DND-41 (cell line): ENCODE data around the gene PCDH9.

Source experiments
- ATAC-seq: fragments of 200-7000 bp; cut with Tn5 transposase; 3 replicates; pipeline ENCODE4 v1.9.1; 2021; ENCODE audit warnings: low read depth; ENCODE audit not compliant: insufficient read depth
- DNase-seq: peaks from one replicate; pipeline ENCODE4 v3.0.0-alpha.2; 2020
- H2AFZ ChIP-seq: 2 replicates; pipeline ENCODE4 v1.6.0; 2012; ENCODE audit warnings: low read depth, low read length
- H3K27ac ChIP-seq: 2 replicates; pipeline ENCODE4 v1.5.1; 2012; ENCODE audit warnings: low read length, inconsistent platforms
- H3K27me3 ChIP-seq: fragments of 200-600 bp; sonication (generic); 2 replicates; pipeline ENCODE4 v1.6.0; 2012; ENCODE audit warnings: low read length, mild to moderate bottlenecking, inconsistent platforms; ENCODE audit not compliant: insufficient read depth, poor library complexity
- H3K36me3 ChIP-seq: 2 replicates; pipeline ENCODE4 v1.5.1; 2012; ENCODE audit warnings: low read length, inconsistent platforms; ENCODE audit not compliant: insufficient read depth
- H3K4me1 ChIP-seq: 2 replicates; pipeline ENCODE4 v1.5.1; 2012; ENCODE audit warnings: mild to moderate bottlenecking, low read length; ENCODE audit not compliant: insufficient read depth
- H3K4me2 ChIP-seq: 2 replicates; pipeline ENCODE4 v1.6.0; 2012; ENCODE audit warnings: mild to moderate bottlenecking, moderate library complexity, low read length, inconsistent platforms; ENCODE audit not compliant: insufficient read depth
- H3K4me3 ChIP-seq, 2 experiments: fragments of 200-600 bp in 1 of 2; shearing (Covaris generic) in 1 of 2; 2 replicates each; pipeline ENCODE4 v1.5.1; 2012 to 2016; ENCODE audit warnings: inconsistent platforms in 2 of 2, low read length in 2 of 2, mild to moderate bottlenecking in 2 of 2, low read depth in 1 of 2, moderate library complexity in 1 of 2
- H3K79me2 ChIP-seq: 2 replicates; pipeline ENCODE4 v1.6.0; 2012; ENCODE audit warnings: low read length, inconsistent platforms; ENCODE audit not compliant: insufficient read depth
- H3K9ac ChIP-seq: 2 replicates; pipeline ENCODE4 v1.6.0; 2012; ENCODE audit warnings: low read depth, mild to moderate bottlenecking, inconsistent platforms, low read length, moderate library complexity
- H3K9me3 ChIP-seq: 2 replicates; pipeline ENCODE4 v1.5.1; 2012; ENCODE audit warnings: low read length, moderate library complexity, mild to moderate bottlenecking, inconsistent platforms; ENCODE audit not compliant: insufficient read depth, severe bottlenecking
- H4K20me1 ChIP-seq: 2 replicates; pipeline ENCODE4 v1.6.0; 2012; ENCODE audit warnings: low read length; ENCODE audit not compliant: insufficient read depth
- CTCF ChIP-seq: IDR thresholded peaks from 2 replicates; pipeline ENCODE4 v1.5.1; 2012; ENCODE audit warnings: borderline replicate concordance, low read length, moderate library complexity, mild to moderate bottlenecking; ENCODE audit not compliant: poor library complexity, severe bottlenecking; ENCODE audit errors: extremely low read depth
- EZH2 ChIP-seq: IDR thresholded peaks from 3 replicates; pipeline ENCODE4 v1.6.1; 2012; ENCODE audit warnings: borderline replicate concordance, low read depth, mild to moderate bottlenecking, moderate library complexity, low read length, inconsistent platforms; ENCODE audit not compliant: severe bottlenecking

The PCDH9 gene

DNA sequence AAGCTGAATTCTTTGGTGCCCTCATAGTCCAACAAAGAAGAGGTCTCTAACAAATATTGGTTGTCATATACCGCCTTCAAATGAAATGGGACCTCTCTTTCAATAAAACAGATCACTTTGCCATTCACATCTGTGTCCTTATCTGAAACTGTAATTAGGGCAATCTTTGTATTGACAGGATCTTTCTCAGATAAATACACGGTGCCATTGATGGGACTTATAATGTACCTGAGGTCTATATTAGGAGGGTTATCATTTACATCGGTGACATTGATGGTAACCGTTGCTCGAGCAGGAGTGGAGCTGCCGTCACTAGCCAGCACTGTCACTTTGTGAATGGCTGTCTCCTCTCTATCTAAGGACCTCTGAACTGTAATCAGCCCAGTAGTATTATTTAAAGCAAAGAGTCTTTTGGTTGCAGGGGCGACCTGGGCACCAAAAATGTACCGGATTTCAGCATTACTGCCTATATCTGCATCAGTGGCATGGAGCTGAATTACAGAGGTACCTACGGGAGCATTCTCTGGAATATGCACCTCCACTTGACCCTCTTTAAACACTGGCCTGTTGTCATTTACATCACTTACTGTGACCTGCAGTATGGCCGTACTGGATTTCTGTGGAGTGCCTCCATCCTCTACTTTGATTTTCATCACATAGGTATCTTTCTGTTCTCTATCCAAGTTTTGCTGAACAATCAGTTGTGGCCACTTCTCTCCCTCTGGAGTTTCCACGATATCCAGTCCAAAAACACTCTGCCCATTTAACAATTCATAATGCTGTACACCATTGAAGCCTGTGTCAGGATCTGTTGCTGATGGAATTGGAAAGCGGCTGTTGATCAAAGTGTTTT, 2.8 kb downstream of the PCDH9 start:
- Histone ChIP-seq H3K27me3 (peaks cover 7% of the 10 kb centered on the region), H3K9me3 (no peaks in the 10 kb centered on the region), H3K4me3 (no peak overlapping the region), H3K36me3 (no peaks in the 10 kb centered on the region), H3K79me2 (no peaks in the 10 kb centered on the region), H3K27ac (no peak overlapping the region), H4K20me1 (no peaks in the 10 kb centered on the region), H3K9ac (no peak overlapping the region), H2AFZ (no peak overlapping the region), H3K4me1 (peaks cover 55% of the 10 kb centered on the region), H3K4me2 (peak overlapping the region; percentile 88; the same call in 1 of the 2 replicates)
- no peak for DNase-seq
- TF ChIP-seq CTCF (no peak), EZH2 (no peak)
- ATAC-seq = no peak

- Histone ChIP-seq H3K4me3 (no peak overlapping the region), H3K36me3 (no peaks in the 10 kb centered on the region), H2AFZ (no peak overlapping the region), H3K27ac (no peak overlapping the region), H3K4me1 (peaks cover 59% of the 10 kb centered on the region), H3K4me2 (no peak overlapping the region), H3K9ac (no peak overlapping the region), H4K20me1 (no peaks in the 10 kb centered on the region), H3K27me3 (peaks cover 7% of the 10 kb centered on the region), H3K9me3 (no peaks in the 10 kb centered on the region), H3K79me2 (no peaks in the 10 kb centered on the region)
- ATAC-seq (no peak), DNase-seq (no peak)
- TF ChIP-seq EZH2 (no peak), CTCF (no peak)
These were observed 3.4 kb downstream of the PCDH9 start for GRCh38 chr13:67226696-67227095.

DNA sequence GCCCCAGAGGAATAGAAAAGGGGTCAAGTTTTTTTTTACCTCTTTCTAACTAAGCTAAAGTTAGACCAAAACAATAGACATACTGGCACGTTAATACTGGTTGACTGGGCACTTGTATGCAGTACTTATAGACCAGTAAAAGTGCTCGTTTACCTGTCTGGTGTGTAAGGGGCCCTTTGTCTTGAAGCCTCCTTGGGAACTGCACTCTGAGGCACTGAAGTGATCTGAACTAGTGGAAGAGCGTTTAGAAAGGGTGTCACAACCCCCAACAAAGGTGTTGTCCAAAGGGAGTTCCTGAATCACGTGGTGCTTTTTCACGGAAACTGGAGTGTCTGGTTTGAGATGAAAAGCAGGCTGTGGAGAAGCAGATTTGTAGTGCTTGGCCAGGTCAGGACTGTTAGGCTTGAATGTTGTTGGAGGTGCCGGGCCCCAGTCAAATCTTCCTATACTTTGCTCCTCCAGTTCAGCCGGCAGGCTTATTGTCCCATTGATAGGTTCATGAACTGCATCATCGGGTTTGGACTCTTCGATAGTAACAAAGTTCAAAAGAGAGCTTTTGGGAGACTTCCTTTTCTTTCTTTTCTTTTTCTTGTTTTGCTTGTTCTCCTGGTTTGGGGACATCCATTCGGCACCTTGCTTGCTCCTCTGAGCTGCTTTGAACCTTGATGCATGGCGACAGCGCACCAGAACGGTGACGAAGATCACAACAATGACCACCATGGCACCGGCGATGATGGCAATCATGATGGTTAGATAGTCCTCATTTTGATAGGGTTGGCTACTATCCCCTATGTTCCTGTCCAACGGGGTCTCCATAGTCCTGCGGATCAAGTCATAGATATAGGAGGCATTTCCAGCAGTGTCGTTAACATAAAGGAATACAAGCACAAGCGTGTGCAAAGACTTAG, 4.6 kb downstream of the PCDH9 start:
- no peaks in the 10 kb centered on the region for H3K79me2 ChIP-seq
- H3K4me3 ChIP-seq = no peak overlapping the region
- no peaks in the 10 kb centered on the region for H3K27me3 ChIP-seq
- peaks cover 59% of the 10 kb centered on the region for H3K4me1 ChIP-seq
- no peaks in the 10 kb centered on the region for H3K9me3 ChIP-seq
- DNase-seq (no peak), ATAC-seq (no peak)
- no peak overlapping the region for H3K9ac ChIP-seq
- no peak overlapping the region for H3K27ac ChIP-seq
- no peaks in the 10 kb centered on the region for H3K36me3 ChIP-seq
- H2AFZ ChIP-seq = no peak overlapping the region
- no peak overlapping the region for H3K4me2 ChIP-seq
- no peaks in the 10 kb centered on the region for H4K20me1 ChIP-seq
- TF ChIP-seq CTCF (no peak), EZH2 (no peak)
